ENCODE data around the gene OR4L1.
"Not testable (repeated sequence)": the region's sequence is repeated elsewhere in the genome, so short reads cannot be mapped to it uniquely, and the experiment has no call there.

The OR4L1 gene, protein sequence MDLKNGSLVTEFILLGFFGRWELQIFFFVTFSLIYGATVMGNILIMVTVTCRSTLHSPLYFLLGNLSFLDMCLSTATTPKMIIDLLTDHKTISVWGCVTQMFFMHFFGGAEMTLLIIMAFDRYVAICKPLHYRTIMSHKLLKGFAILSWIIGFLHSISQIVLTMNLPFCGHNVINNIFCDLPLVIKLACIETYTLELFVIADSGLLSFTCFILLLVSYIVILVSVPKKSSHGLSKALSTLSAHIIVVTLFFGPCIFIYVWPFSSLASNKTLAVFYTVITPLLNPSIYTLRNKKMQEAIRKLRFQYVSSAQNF

DNA sequence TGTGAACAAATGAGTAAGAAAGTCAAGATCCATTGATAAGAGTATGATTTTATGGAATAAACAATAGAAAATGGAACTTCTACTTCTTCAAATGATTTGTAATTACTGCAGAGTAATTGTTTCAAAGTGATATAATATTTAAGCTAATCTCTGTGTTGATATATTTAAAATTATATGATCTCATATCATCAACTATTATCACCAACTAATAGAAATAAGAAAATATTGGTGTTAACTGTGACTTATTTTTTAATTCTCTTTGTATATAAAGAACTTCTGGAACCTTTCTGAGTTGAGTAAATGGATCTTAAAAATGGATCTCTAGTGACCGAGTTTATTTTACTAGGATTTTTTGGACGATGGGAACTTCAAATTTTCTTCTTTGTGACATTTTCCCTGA lies at the start of gene OR4L1:
OR4L1 (plus strand) TSS at position 301 of the 400 bp plus-strand sequence; CDS start at position 301, 0 bp downstream.
- DNase-seq (ENCODE audit: low read depth), result no peak

DNA sequence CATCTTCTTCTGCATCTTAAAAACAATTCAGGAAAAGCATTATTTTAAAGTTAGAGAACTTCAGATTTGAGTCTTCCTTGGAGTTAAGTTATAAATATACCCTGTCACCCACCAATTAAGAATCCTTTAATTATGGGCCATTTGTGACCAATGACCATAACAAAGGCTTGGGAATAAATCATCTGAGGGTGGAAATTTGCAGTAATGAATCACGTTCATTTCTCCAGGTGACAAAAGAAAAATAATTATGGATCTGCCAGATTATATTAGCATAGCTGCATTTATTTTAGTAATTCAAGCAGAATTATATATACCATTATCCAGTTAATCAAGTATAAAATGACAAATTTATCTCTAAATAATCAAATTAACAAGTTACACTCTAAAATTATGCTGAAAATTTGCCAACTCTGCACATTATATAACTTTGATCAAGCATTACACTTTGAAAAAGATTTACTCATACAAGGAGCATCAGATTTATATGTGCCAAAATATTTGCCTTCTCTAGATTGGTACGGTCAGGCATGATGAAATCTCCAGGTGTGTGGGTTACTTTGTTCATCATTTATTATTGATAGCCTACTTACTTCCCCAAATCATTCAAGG lies 40.5 kb upstream of the OR4L1 start, which contains the start of gene OR4K14:
OR4K14 (minus strand) TSS at position 51 of the 609 bp plus-strand sequence. CDS start 4,114 bp downstream, outside the sequence.
- no peak for DNase-seq (ENCODE audit: low read depth)

DNA sequence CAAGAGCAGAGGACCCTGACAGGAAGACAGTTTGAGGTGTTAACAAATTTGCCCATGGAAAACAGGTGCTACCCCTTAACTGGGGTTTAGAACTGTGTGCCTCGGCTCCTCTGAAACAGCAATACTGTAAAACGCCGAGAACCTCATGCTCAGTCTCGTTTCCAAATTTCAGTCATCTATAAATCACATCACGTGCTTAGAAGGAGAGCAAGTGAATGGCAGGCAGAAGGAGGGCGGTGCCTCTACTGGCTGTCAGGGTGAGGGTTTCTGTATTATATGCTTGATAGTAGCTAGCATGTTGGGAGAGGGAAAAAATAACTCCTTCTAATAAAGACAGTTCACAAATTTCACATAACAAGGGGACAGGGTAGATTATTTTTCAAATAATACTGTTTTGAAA lies 28.8 kb upstream of the OR4L1 start:
- DNase-seq (ENCODE audit: low read depth), result no peak

DNA sequence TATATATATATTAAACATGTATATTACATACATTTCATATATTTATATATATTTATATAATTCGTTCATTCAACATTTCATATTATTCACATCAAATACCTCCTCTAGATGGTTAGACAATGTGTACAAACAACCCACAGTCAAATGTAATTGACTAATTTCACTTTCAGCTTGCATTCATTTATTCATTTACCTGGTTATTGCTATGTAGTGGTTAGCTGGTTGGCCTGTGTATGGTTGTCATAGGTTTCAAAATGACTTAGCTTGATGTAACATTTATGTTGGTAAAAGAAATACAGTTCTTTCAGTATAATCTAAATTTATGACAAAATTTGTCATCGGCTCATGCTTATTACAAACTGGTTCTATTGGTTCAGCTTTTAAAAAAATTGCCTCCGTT lies 24.4 kb upstream of the OR4L1 start:
- DNase-seq (ENCODE audit: low read depth), result no peak

DNA sequence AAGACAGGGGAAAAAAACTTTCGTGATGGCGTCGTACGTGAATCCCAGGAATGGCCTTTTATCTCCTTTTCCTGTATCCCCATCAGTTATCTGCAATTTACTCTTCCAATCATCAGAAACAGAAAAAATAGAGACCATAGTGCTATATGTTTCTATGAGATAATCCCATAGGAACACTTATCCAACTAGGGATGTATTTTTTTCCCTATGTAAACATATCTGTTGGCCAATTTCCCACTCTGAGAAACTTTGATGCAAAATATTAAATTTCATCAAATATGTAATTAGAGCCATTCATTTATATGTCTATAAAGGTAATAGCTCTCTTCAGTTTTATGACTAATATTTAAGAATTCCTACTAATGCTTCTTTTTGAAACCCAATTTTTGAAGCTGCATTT lies 23.9 kb upstream of the OR4L1 start, which contains the start of gene OR4K13:
OR4K13 (minus strand) TSS at position 101 of the 400 bp plus-strand sequence. CDS start 1,280 bp downstream, outside the sequence.
- no peak for DNase-seq (ENCODE audit: low read depth)

DNA sequence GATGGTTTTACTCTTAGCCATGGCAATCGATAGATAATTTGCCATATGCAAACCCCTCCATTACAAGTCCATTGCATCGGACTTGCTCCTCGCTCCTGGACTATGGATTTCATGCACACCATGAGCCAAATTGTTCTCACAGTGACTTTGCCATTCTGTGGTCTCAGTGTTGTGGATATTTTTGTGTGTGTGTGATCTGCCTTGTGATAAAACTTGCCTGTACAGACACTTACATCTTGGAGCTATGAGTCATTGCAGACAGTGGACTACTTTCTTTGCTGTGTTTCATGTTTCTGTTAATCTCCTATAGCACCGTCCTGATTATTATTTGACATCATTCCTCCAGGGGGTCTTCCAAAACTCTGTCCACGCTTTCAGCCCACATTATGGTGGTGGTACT lies 15.6 kb upstream of the OR4L1 start:
- DNase-seq (ENCODE audit: low read depth), result no peak

DNA sequence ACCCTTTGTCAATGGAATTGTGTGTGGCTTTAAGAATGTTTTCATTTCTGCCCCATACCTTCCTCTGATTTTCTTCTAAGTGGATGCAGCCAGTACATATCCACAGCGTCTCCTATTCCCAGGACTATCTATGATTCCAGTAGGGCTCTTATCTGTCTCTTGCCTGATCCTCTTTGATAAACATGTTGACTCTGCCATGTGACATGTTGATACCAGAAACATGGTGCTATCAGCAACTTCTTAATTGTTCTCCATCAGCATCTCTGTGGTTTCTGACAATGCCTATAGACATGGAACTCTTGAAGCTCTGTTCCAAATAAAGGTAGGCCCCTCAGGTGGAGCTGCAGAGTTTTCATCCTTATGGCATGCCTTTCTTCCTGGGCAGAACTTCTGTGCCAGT lies 11.6 kb upstream of the OR4L1 start:
- no peak for DNase-seq (ENCODE audit: low read depth)

DNA sequence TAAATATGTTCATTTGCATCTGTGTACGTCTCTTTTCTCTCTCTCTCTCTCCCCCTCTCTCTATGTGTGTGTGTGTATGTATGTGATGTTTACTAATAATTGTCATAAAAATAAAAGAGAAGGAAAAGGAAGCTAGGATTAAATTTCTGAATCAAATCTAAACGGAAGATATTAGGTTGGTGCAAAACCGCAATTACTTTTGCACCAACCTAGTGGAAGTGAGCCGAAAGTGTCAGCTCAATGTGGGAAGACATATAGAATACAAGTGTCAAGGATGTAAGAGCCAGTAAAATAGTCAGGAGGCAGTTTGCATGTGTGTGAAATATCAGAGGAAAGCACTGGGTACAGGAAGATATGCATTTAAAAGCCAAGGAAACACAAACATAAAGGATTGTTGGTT lies 32.2 kb downstream of the OR4L1 start:
- DNase-seq (ENCODE audit: low read depth), result no peak

DNA sequence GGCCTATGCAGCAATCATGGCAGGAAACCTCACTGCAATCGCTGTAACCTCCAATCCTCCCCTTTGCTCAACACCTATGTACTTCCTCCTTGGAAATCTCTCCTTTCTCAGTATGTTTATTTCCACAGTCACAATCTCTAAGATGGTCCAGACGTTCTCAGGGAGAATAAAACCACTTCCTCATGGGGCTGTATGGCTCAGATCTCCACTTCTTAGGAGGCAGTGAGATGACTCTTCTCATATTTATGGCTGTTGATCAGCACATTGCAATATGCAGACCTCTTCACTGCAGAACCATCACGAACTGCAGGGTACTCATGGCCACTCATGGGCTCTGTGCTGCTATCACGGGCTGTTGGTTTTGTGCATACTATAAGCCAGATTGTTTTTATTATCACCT lies 33.6 kb downstream of the OR4L1 start:
- no peak for DNase-seq (ENCODE audit: low read depth)

DNA sequence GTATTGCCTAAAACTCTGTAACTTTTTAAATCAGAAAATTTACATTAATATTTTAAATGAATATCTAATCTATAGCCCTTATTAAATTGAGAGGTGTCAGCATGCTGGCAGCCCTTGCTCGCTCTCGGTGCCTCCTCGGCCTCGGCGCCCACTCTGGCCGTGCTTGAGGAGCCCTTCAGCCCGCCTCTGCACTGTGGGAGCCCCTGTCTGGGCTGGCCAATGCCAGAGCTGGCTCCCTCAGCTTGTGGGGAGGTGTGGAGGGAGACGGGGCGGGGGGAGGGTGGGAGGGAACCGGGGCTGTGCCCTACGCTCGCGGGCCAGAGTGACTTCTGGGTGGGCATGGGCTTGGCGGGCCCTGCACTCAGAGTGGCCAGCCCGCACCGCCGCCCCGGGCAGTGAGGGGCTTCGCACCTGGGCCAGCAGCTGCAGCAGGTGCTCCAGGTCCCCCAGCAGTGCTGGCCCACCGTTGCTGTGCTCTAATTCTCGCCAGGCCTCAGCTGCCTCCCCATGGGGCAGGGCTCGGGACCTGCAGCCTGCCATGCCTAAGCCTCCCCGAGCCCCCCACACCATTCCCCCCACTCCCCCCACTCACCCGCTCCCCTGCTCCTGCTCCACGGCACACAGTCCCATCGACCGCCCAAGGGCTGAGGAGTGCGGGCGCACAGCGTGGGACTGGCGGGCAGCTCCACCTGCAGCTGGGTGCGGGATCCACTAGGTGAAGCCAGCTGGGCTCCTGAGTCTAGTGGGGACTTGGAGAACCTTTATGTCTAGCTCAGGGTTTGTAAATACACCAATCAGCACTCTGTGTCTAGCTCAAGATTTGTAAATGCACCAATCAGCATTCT lies 39.3 kb downstream of the OR4L1 start:
- not testable (repeated sequence) for DNase-seq (ENCODE audit: low read depth)

DNA sequence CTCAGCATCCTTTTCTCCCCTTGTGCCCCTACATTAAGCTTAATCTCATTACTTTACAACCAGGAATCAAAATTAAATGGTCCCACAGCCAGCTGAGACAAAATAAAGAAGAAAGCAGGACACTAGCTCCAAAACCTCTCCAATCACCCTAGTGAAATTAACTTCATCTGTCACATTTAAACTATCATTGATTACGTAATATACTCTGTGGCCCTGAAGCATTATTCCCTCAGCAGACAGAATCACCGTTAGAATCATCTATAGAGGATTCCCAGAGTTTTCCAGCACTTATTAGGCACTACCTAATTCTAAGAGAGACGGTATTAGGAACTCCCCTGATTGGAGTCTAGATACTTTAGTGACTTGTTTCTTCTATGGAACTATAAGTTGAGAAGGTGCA lies 50.6 kb downstream of the OR4L1 start, which contains the start of gene OR4K17:
OR4K17 (plus strand) TSS at position 302 of the 400 bp plus-strand sequence. CDS start 6,761 bp downstream, outside the sequence.
- no peak for DNase-seq (ENCODE audit: low read depth)
